Measurements from ENCODE around the gene ODF2L.

DNA sequence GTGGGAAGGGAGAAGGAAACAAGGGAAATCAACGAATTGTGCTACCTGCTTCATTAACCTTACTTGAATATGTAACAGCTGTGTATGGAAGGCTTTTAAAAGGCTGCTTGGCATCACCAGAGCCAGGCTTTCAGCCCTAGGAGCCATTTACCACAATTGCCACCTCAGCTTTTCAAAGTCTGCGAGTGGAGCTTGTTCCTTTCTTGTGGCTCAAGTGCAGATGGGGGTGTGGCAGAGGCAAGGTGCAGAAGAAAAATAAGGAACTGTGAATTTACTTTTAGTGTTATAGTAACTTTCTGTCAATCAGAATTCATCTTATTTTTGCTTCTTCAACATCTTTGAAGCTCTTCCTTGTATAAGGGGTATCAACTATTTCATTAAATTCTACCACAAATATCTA, 45.5 kb upstream of the ODF2L start:
- TF ChIP-seq, protein P1, sequence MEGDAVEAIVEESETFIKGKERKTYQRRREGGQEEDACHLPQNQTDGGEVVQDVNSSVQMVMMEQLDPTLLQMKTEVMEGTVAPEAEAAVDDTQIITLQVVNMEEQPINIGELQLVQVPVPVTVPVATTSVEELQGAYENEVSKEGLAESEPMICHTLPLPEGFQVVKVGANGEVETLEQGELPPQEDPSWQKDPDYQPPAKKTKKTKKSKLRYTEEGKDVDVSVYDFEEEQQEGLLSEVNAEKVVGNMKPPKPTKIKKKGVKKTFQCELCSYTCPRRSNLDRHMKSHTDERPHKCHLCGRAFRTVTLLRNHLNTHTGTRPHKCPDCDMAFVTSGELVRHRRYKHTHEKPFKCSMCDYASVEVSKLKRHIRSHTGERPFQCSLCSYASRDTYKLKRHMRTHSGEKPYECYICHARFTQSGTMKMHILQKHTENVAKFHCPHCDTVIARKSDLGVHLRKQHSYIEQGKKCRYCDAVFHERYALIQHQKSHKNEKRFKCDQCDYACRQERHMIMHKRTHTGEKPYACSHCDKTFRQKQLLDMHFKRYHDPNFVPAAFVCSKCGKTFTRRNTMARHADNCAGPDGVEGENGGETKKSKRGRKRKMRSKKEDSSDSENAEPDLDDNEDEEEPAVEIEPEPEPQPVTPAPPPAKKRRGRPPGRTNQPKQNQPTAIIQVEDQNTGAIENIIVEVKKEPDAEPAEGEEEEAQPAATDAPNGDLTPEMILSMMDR (IDR thresholded peaks at IDR 0.05): no peak
- TF ChIP-seq ZNF138 (CRISPR knock-in tag; conservative IDR thresholded peaks at IDR 0.05): no peak
- no peak for TF ChIP-seq JUN (CRISPR knock-in tag; IDR thresholded peaks at IDR 0.05)
- no peak for TF ChIP-seq ETV6 (CRISPR knock-in tag; IDR thresholded peaks at IDR 0.05)
- TF ChIP-seq SP1 (CRISPR knock-in tag; conservative IDR thresholded peaks at IDR 0.05): no peak
- TF ChIP-seq TEAD1 (CRISPR knock-in tag; IDR thresholded peaks at IDR 0.05): no peak
- no peak for TF ChIP-seq ZNF423 (CRISPR knock-in tag; IDR thresholded peaks at IDR 0.05)
- TF ChIP-seq, protein P2, sequence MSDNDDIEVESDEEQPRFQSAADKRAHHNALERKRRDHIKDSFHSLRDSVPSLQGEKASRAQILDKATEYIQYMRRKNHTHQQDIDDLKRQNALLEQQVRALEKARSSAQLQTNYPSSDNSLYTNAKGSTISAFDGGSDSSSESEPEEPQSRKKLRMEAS (CRISPR knock-in tag; IDR thresholded peaks at IDR 0.05): no peak

Measured in WTC11 (cell line).